IPS-NIHi11 (cell line): Measurements from ENCODE around the gene DEAF1.
"Not testable (repeated sequence)": the region's sequence is repeated elsewhere in the genome, so short reads cannot be mapped to it uniquely, and the experiment has no call there.

Source experiments
- DNase-seq: peaks from one replicate; pipeline ENCODE4 v3.0.0; 2012; ENCODE audit warnings: mixed read lengths, low spot score

Gene DEAF1

DNA sequence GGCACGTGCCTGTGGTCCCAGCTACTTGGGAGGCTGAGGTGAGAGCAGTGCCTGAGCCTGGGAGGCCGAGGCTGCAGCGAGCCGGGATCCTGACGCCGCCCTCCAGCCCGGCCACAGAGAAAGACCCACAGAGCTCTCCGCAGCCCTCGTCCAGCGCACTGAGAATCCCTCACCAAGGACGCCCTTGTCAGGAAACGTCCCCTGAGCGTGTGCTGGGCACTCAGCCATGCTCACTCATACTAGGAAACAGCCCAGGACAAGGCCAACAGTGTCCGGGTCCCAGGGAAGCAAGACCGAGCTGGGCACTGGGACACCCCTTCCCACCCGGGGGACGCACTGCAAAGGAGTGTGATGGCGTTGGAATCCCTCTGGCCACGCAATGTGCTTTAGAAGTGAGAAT is 14.5 kb downstream of the DEAF1 start:
- no peak for DNase-seq

DNA sequence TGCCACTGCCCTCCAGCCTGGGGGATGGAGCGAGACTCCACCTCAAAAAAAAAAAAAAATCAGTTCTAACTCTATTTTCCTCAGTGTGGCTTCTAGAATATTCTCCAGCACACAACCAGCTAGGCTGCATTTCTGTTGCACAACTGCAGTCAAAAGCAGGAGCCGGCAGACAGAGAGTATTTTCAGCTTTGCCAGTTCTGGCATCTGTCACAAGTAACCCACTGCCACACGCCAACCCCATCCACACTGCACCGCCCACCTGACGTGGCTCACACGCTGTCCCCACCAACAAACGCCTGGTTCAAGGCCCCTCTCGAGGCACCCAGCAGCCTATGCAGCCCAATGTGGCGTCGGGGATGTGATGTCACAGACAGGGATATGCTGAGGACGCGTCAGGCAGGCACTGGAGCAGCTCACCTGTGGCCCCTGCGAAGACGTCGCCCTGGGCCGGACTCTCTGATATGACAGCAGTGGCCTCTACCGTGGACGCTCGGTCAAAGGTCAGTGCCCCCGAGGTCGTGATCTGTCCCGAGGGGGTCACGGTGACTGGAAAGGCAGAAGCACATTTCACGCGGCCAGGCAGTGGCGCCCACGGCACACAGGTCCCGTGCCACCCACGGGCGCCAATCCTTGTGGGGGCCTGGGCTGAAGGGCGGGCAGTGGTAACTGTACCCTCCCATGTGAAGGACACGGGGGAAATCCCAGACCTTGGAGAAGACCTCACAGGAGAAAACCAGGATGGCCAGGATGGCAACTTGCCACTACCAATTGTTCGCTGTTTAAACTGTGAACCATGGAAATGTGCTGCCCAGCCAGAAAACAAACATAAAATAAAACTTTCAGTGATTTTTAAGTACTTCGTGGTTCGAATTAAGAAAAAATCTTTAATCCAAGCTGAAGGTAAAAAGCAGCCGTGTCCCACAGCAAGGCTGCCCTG is 15.5 kb downstream of the DEAF1 start:
- no peak for DNase-seq

DNA sequence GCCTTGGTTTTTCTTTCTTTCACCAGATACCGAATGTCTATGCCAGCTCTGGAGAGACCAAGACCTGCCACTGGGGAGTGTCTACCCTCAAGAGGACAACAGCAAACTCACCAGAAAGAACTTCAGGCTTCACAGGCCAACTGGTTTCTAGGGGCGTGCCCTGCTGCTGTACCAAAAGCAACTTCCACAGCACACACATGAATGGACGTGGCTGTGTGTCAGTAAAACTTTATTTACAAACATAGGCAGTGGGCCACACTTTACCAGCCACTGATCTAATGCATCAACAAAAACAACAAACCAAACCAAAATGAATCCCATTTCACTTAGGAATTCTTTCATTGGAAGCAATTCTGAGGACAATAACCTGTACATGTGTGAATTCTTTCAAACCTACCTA is 16.7 kb downstream of the DEAF1 start:
- DNase-seq: no peak

DNA sequence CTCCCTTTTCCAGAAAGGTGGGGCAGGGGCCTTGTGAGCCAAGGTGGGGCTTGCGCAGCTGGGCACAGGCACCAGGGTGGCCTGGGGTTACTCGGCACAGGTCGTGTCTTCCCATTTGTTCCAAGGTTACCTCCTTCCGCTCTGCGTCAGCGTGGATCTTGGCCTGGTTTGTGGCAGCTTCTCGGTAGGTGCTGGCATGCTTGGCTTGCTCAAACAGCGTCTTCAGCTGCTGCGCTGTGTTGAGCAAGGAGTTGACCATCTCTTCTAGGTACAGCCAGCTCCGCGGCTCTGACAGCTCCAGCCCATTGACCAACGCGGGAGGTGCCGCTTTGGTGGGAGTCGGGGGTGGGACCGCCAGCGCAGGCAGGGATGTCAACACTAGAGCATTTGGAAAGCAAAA is 20.6 kb downstream of the DEAF1 start:
- DNase-seq: no peak

DNA sequence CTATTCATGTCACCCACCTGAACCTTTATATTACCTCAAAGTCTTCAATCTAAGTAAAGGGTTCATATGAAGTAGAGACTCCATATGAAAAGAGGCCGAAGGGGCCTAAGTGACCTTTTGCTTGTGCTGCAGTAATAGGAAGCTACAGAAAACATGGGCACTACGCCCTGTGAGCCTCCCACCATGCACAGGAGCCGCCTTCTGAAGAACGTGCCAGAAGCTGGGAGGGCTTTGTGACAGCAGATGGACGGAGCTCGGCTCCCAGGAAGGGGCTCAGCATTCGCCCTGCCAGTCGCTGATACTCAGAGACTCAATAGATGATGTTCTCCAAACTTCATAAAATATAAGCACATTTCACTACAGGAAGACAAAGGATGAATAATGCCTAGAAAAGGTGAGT is 21.2 kb downstream of the DEAF1 start:
- no peak for DNase-seq

DNA sequence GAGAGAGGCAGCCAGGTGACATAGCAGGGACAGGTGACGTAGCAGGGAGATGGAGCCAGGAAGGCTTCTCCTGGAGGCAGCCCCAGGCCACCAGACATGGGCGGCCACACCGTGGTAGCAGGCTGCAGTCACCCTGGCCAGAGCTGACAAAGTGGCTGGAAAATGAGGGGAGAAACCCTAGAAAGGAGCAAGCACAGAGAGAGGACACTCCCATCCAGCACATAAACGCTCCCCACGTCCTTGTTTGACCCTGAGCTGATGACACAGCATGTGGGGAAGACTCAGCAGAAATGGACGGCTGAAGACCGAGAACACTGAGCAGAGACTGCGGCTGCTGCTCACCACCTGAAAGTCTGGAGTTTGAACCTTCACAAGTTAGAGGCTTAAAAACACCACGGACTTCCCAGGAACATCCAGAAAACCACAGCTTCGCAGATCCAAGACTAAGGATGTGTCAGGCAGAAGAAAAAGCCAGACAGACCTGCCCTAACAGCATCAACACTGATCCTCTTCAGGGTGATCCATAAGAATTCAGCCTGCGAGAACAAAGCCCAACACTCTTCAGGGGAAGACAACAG is 29.2 kb downstream of the DEAF1 start:
- no peak for DNase-seq

DNA sequence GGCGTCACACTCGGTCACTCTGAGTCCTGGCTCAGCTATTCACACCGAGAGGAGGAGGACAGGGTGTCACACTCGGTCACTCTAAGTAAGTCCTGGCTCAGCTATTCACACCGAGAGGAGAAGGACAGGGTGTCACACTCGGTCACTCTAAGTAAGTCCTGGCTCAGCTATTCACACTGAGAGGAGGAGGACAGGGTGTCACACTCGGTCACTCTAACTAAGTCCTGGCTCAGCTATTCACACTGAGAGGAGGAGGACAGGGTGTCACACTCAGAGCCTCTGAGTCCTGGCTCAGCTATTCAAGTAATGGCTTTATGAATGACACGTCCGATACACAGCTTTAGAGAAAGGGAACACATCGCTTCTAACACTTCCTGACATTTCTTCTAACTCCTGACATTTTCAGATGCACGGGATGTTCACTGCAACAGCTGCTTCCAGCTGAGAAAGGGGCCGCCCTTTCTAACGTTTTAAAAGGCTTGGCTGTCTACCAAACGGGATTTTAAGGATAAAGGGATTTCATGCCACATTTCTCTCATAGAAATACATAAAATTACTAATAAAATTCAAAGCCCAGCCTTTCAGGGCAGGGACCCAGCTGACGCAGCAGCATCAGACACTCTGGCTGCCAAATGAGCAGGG is 29.8 kb downstream of the DEAF1 start:
- no peak for DNase-seq

DNA sequence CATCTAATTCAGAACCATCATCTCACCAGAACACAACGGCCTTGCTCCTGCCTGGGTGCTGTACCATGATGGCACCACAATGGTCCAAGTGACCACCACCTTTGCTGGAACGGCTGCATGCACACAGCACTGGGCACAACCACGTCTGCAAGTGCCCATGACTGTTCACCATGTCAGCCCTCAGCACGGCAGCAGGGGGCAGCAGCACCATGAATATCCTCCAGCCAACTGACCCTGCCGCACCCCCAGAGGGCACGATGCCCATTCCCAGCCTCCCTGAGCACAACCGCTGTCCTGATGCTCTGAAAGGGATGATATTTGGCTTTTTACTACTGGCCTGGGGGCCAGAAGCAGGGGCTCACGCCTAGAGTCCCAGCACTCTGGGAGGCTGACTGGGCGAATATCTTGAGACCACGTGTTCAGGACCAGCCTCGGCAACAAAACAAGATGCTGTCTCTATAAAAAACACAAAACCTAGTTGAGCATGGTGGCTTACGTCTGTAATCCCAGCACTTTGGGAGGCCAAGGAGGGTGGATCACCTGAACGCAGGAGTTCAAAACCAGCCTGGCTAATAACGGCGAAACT is 32.2 kb downstream of the DEAF1 start:
- peak; percentile 93 for DNase-seq

DNA sequence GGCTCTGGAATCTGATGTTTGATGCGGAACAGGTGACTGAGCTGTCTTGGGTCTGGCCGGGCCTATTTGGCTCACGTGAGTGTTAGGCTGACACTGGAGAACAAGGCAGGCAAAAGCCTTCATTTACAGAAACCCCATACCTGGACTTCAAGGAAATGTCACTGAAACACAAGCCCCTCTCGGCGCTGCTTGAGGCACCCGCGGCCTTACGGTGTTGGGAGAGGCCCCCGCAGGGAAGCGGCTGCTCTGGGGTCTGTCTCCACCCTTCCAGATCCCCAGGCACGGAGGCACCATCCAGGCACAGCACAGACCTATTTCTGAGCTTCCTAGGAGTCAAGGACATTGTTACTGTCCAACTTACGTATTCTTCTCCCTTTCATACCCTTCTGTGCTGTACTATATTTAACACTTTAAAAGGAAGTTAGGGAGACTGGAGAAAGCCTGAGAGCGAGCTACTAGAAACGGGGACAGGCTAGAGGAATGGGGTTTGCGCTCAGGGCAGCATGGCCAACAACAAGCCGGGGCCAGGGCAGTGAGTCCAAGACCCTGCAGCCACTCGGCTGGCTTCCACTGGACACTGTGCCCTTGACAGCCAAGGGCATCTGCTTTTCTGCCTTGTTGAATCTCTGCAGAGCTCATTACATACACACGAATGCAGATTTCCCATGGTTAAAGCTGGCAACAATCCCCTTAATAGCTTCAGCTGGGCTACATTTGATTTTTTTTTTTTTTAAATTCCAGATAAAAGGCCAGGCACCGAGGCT is 34.2 kb downstream of the DEAF1 start:
- no peak for DNase-seq

DNA sequence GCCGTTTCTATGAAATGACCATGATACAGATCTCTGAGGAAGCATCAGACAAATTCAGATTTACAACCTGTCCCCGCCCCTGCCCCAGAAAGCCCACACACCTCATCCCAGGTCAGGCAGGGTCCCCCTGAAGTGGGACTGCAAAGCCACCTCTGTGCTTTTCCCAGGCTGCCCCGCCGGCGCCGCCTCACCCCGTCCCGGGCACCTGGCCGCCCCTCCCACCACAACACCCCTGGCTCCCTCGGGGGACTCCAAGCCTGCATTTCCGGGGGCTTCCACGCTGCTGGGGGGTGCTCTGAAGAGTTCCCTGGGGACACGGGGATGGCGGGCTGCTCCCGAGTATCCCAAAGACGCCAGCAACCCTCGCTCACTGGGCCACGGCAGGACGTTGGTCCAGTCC is 34.7 kb downstream of the DEAF1 start:
- no peak for DNase-seq

DNA sequence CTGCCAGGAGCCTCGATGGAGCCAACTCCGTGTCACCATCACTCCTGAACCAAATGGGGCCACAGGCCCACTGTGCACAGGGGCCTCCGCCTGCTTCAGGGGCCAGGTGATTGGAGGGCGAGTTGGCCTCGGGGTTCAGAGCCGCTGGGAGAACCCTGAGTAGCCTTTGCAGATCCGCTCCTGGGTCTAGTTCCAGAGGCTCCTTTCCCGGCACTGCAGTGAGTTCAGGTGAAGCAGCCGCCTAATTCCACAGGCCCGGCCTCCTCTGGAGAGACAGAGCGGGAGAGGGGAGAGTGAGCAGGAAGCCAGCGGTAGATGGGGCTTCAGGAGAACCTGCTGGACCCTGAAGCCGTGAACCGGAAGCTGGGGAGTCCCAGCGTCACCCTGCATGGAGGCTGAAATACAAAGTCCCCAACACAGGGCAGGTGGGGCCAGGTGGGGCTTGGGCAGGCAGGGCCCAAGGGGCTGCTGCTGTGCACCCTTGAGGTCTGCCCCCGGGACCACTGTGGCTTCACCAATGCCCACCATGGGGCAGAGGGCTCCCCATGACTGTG is 35.4 kb downstream of the DEAF1 start:
- no peak for DNase-seq

DNA sequence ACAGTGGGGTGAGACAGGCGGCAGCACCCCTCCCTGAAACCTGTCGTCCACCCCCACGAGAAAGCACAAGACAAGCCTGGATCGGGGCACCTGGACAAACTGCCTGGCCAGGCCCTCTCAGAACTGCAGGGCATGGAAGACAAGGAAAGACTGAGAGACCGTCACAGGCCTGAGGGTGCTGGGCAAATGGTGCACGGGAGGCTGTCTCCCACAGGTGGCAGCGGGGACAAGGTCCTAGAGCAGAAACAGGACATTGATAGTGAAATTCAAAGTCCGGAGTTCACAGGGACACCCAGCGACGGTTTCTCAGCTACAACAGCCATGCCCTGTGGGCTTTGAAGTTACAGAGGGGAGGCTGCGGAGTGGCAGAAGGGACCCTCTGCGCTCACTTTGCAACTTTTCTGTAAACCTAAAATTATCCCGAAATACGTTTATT is 37.3 kb downstream of the DEAF1 start:
- DNase-seq: no peak

DNA sequence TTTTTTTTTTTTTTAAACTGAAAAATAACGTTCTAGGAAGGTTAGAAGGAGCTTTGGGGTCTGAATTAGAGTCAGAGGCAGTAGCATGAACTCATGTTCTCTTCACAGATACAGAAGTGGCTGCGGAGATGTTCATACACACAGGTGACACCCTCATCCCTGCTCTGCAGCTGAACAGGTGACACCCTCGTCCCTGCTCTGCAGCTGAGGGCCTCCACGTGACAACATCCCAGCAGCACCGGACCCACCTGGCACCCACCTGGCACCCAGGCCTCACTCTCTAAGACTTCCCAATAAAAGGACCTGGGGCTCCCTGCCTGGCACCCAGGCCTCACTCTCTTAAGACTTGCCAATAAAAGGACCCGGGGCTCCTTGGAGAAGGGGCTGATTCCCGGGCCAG is 38.2 kb downstream of the DEAF1 start:
- no peak for DNase-seq

DNA sequence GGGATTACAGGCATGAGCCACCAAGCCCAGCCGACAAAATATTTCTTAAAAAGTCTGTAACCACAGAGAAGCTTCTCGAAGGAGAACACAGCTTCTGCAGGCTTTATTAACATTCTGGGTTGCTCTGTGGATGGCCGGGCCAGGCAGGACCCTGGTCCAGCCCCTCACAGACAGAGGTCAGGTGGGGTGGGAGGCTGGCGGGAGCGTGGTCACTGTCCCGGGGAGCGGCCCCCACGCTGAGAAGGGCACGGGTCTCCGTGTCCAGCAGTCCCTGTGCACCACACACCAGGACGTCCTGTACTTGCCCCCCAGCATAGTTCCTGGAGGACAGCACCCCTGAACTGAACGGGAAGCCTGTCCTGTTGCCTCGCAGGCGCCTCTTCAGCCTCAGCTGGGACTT is 38.6 kb downstream of the DEAF1 start:
- DNase-seq: peak; percentile 3

DNA sequence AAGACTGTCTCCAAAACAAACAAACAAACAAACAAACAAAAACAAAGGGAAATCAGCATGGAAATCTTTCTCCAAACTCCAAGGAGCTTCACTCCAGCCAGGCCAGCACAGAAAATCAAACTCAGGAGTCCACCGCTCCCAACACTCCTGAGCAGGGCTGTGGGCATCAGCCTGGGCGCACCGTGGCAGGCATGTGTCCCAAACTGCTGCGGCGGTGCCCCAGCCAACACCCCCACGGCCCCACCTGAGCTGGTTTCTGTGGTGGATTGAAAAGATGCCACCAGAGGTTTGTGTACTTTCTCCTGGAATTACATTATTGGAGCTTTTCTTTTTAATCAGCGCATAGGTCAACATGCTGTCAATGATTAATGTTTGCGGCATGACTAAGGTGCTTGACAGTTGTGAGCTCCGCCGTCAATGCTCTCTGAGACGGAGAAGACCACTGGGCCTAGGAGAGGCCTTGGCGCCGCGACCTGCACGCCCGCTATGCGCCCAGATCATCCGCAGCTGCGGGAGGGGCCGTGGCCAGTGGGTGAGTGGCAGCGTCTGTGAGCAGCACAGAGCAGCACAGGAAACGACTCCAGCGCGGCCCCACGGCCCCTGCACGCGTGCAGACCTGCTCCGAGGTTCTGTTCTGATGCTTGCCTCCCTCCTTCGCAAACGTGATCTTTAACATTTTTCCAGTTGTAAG is 39.8 kb downstream of the DEAF1 start:
- DNase-seq: no peak

DNA sequence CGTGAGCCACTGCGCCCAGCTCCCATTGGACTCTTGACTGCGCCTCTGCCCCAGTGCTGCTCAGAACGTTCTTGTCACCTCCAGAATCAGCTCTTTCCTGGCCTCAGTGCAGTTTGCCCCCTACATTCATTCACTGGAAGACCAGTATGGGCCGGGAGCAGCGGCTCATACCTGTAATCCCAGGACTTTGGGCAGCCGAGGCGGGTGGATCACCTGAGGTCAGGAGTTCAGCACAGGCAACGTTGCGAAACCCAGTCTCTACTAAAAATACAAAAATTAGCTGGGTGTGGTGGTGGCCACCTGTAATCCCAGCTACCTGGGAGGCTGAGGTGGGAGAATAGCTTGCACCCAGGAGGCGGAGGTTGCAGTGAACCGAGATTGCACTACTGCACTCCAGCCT is 40.6 kb downstream of the DEAF1 start:
- not testable (repeated sequence) for DNase-seq

DNA sequence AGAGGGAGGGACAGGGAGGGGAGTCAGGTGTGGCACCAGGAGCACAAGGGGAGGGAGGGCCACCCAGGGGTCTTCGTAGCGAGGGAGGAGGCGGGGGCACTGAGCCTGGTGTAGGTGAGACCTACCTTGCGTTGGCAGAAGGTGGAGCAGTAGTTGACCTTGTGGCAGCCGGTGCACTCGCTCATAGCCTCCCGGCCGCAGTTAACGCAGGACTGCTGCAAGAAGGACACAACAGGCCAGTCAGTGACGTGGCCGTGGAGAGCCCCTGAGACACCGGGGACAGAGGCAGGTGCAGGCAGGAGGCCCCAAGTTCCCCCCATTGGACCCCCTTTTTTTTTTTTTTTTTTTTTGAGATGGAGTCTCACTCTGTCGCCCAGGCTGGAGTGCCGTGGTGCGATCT is 41.2 kb downstream of the DEAF1 start:
- no peak for DNase-seq

DNA sequence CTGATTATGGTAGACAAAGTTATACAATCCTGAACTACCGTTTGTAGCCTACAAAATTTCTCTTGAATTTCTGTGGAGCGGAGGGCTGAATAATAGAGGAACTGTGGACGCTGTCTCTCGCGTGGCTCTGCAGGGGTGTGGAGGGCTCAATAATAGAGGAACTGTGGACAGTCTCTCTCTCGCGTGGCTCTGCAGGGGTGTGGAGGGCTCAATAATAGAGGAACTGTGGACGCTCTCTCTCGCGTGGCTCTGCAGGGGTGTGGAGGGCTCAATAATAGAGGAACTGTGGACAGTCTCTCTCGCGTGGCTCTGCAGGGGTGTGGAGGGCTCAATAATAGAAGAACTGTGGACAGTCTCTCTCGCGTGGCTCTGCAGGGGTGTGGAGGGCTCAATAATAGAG is 41.9 kb downstream of the DEAF1 start:
- DNase-seq: not testable (repeated sequence)

DNA sequence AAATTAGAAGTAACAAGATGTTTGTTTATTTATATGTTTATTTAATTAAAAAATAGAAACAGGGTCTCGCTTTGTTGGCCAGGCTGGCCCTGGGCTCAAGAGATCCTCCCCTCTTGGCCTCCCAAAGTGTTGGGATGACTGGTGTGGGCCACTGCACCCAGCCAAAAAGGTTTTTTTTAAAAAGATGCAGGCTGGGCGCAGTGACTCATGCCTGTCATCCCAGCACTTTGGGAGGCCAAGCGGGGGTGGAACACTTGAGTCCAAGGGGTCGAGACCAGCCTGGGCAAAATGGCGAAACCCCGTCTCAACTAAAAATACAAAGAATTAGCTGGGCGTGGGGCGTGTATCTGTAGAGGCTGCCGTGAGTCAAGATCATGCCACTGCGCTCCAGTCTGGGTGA is 44.5 kb downstream of the DEAF1 start:
- DNase-seq: no peak

DNA sequence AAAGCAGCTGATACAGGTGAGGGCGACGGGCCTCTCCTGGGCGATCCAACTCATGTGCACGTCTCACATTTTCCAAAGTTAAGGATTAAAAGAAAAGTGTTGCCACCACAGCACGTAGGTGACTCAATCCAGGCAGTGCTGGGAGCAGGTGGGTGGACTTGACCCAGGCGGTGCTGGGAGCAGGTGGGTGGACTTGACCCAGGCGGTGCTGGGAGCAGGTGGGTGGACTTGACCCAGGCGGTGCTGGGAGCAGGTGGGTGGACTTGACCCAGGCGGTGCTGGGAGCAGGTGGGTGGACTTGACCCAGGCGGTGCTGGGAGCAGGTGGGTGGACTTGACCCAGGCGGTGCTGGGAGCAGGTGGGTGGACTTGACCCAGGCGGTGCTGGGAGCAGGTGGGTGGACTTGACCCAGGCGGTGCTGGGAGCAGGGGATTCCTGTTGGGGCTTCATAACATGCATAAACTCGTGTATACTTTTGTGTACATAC is 47.3 kb downstream of the DEAF1 start:
- not testable (repeated sequence) for DNase-seq

DNA sequence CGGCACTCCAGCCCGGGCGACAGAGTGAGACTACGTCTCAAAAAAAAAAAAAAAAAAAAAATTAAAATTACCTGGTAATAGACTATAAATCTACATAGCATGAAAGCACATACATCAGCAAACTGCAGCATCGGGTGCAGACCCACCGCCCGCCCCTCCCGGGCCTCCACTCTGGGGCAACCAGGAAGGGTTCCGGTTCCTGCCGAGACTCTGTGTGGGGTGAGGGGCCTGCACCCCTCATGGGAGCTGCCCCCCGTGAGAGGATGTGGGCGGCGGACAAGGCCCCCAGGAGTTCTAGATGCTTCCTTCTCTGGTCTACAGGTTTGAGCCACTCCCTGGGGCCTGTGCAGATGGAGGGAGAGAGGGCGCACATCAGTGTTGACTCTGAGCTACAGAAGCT is 48.8 kb downstream of the DEAF1 start:
- DNase-seq: peak; percentile 5
